Measurements from ENCODE around the gene HACD2. TPM values are rescaled to one million over a fixed set of nuclear protein-coding genes. Genes with fewer than 3 reads are reported as not detected.

Gene HACD2
- total and polyA plus RNA-seq, 2 donors from 2014 or later = 13.1 to 25.4 TPM

DNA sequence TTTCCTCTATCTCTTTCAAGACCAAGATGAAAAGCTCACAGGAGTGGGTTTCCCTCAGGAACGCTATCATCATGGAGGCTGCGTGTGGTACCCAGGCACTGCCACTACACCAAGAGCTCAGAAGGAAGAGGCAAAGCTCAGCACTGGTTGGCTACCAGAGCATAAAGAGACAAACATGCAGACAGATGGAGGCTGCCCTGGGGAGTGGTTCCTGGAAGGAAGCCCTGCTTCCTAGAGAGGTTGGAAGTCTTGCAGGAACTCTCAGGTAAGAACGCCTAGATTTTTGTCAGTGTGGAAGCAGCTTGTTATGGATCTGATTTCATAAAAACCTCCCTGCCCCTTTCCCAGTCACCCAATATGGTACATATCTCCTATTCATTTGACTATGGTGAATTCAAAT lies 86.1 kb downstream of the HACD2 start:
- Histone ChIP-seq H3K4me3 (ENCODE audit: low read length in 3 of 3) (no peak overlapping the region), H3K9ac (ENCODE audit: low read length in 3 of 3) (no peak overlapping the region), H3K36me3 (ENCODE audit: control insufficient read depth in 2 of 3, insufficient read depth in 3 of 3, low read length in 3 of 3) (peaks cover 3 to 4% (median 3%) of the 10 kb centered on the region in 3 donors), H3K4me1 (ENCODE audit: control insufficient read depth in 2 of 3, insufficient read depth in 2 of 3, low read depth in 1 of 3, low read length in 3 of 3) (no peaks in the 10 kb centered on the region), H3K27me3 (ENCODE audit: control insufficient read depth, insufficient read depth, low read length) (no peaks in the 10 kb centered on the region), H3K27ac (ENCODE audit: low read depth in 2 of 2, low read length in 2 of 2) (no peak overlapping the region), H3K9me3 (ENCODE audit: control insufficient read depth in 2 of 3, insufficient read depth in 1 of 3, low read length in 3 of 3) (no peaks in the 10 kb centered on the region)
- TF ChIP-seq, protein P1, sequence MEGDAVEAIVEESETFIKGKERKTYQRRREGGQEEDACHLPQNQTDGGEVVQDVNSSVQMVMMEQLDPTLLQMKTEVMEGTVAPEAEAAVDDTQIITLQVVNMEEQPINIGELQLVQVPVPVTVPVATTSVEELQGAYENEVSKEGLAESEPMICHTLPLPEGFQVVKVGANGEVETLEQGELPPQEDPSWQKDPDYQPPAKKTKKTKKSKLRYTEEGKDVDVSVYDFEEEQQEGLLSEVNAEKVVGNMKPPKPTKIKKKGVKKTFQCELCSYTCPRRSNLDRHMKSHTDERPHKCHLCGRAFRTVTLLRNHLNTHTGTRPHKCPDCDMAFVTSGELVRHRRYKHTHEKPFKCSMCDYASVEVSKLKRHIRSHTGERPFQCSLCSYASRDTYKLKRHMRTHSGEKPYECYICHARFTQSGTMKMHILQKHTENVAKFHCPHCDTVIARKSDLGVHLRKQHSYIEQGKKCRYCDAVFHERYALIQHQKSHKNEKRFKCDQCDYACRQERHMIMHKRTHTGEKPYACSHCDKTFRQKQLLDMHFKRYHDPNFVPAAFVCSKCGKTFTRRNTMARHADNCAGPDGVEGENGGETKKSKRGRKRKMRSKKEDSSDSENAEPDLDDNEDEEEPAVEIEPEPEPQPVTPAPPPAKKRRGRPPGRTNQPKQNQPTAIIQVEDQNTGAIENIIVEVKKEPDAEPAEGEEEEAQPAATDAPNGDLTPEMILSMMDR (IDR thresholded peaks at IDR 0.05; ENCODE audit: borderline replicate concordance, extremely low read depth, insufficient read depth) = no peak
- FAIRE-seq (no peak), DNase-seq (no peak)
- intact Hi-C loops (cut with DNase I) = no loop called here

DNA sequence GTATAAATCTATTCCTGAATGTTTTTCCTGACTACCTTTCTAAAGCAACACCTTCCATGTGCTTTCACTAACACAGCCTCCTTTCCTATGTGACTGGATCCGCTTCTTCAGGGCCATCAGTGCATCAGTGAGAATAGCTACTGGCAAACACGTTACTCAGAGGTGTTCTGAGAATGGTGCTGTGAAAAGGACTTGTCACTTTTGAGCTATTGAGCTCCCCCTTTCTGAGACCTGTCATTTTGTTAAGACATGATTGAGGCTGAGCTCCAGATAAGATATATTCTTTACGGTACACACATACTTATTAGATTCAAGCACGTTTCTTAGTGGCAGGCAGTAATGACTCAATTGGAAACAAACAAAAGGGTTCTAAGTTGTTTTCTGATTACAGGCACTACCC lies 90.9 kb downstream of the HACD2 start:
- peaks cover 0 to 2% (median 0%) of the 10 kb centered on the region in 3 donors for H3K4me1 ChIP-seq (ENCODE audit: control insufficient read depth in 2 of 3, insufficient read depth in 2 of 3, low read depth in 1 of 3, low read length in 3 of 3)
- intact Hi-C loops (cut with DNase I) = no loop called here
- H3K9me3 ChIP-seq (ENCODE audit: control insufficient read depth in 2 of 3, insufficient read depth in 1 of 3, low read length in 3 of 3) = no peaks in the 10 kb centered on the region
- no peak overlapping the region for H3K27ac ChIP-seq (ENCODE audit: low read depth in 2 of 2, low read length in 2 of 2)
- TF ChIP-seq, protein P1 (IDR thresholded peaks at IDR 0.05; ENCODE audit: borderline replicate concordance, extremely low read depth, insufficient read depth) = no peak
- H3K36me3 ChIP-seq (ENCODE audit: control insufficient read depth in 2 of 3, insufficient read depth in 3 of 3, low read length in 3 of 3) = peaks cover 0 to 3% (median 0%) of the 10 kb centered on the region in 3 donors
- no peak overlapping the region for H3K4me3 ChIP-seq (ENCODE audit: low read length in 3 of 3)
- no peak for DNase-seq
- H3K9ac ChIP-seq (ENCODE audit: low read length in 3 of 3) = no peak overlapping the region
- no peak for FAIRE-seq
- no peaks in the 10 kb centered on the region for H3K27me3 ChIP-seq (ENCODE audit: control insufficient read depth, insufficient read depth, low read length)

DNA sequence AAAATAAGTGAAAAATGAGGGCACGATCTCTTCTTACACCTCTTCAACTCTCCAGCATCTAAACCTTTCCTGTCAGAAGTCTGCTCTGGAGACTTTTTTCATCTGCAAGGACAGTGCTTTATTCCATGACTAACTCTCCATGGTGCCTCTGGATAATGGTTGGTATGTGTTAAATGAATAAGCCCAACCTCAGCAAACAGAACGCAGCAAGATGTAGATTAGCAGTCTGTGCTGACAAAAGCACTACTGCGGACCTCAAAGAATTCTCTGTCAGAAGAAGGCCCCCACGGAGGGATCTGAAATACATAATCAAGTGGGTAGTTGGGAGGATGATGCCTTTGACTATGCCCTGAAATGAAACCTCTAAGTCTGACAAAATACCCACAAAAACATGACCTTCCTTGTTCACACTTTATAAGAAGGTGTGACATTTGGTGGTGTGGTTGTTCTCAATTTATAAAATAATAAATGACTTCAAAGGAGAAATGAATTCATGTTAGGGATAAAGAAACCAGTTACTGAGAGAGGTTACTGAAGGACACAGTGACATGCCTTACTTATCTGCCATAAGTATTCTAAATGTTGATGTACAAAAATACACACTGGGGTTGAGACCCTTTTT lies 92.8 kb downstream of the HACD2 start:
- H3K4me1 ChIP-seq (ENCODE audit: control insufficient read depth in 2 of 3, insufficient read depth in 2 of 3, low read depth in 1 of 3, low read length in 3 of 3) = peaks cover 0 to 2% (median 0%) of the 10 kb centered on the region in 3 donors
- no peak overlapping the region for H3K27ac ChIP-seq (ENCODE audit: low read depth in 2 of 2, low read length in 2 of 2)
- H3K4me3 ChIP-seq (ENCODE audit: low read length in 3 of 3) = no peak overlapping the region
- intact Hi-C loops (cut with DNase I) = no loop called here
- DNase-seq (no peak), FAIRE-seq (no peak)
- H3K9me3 ChIP-seq (ENCODE audit: control insufficient read depth in 2 of 3, insufficient read depth in 1 of 3, low read length in 3 of 3) = no peaks in the 10 kb centered on the region
- H3K9ac ChIP-seq (ENCODE audit: low read length in 3 of 3) = no peak overlapping the region
- TF ChIP-seq, protein P1 (IDR thresholded peaks at IDR 0.05; ENCODE audit: borderline replicate concordance, extremely low read depth, insufficient read depth) = no peak
- no peaks in the 10 kb centered on the region for H3K36me3 ChIP-seq (ENCODE audit: control insufficient read depth in 2 of 3, insufficient read depth in 3 of 3, low read length in 3 of 3)
- no peaks in the 10 kb centered on the region for H3K27me3 ChIP-seq (ENCODE audit: control insufficient read depth, insufficient read depth, low read length)

All from kidney (tissue), 14 donors.